Fibroblast of villous mesenchyme (primary cell): Measurements from ENCODE around the gene MCM9. TPM values are rescaled to one million over a fixed set of nuclear protein-coding genes. Genes with fewer than 3 reads are reported as not detected.

Experiments
- DNase-seq: peaks from one replicate; pipeline ENCODE4 v3.0.0-alpha.2; 2010; ENCODE audit warnings: low read depth
- H3K4me3 ChIP-seq: 2 replicates; pipeline ENCODE4 v1.5.1; 2011; ENCODE audit warnings: low read depth, mild to moderate bottlenecking, low read length
- CTCF ChIP-seq: IDR thresholded peaks from 2 replicates; pipeline ENCODE4 v1.5.1; 2012; ENCODE audit warnings: low read depth, mild to moderate bottlenecking, low read length; ENCODE audit not compliant: insufficient read depth
- total RNA-seq: library from RNA; depleted of rRNA; stranded (reverse); fragments of >200 nt; gene quantifications from 2 replicates; pipeline ENCODE4 v1.2.3, GENCODE V29; 2012

Gene MCM9
- total RNA-seq, 1 donor, result 15.1 TPM

GRCh38 chr6:118917546-118918328 is 17.2 kb downstream of the MCM9 start:
- TF ChIP-seq CTCF, result no peak
- no peak overlapping the region for H3K4me3 ChIP-seq
- no peak for DNase-seq

GRCh38 chr6:118914598-118914997 is 20.4 kb downstream of the MCM9 start:
- DNase-seq, result no peak
- no peak for TF ChIP-seq CTCF
- no peak overlapping the region for H3K4me3 ChIP-seq

- DNase-seq, result no peak
- TF ChIP-seq CTCF, result no peak
- H3K4me3 ChIP-seq, result no peak overlapping the region
Observed at GRCh38 chr6:118913161-118913560, 21.8 kb downstream of the MCM9 start.

GRCh38 chr6:118912646-118913045 is 22.3 kb downstream of the MCM9 start:
- no peak overlapping the region for H3K4me3 ChIP-seq
- no peak for TF ChIP-seq CTCF
- no peak for DNase-seq

- no peak overlapping the region for H3K4me3 ChIP-seq
- no peak for DNase-seq
- no peak for TF ChIP-seq CTCF
Observed at GRCh38 chr6:118908441-118908840, 26.5 kb downstream of the MCM9 start.

GRCh38 chr6:118905851-118906250 is 29.1 kb downstream of the MCM9 start:
- no peak for TF ChIP-seq CTCF
- H3K4me3 ChIP-seq, result no peak overlapping the region
- no peak for DNase-seq

GRCh38 chr6:118905084-118905483 is 29.9 kb downstream of the MCM9 start:
- DNase-seq, result no peak
- H3K4me3 ChIP-seq, result no peak overlapping the region
- TF ChIP-seq CTCF, result no peak
